DOHH2 (cell line): ENCODE measurements around the gene CAMKMT.

Experiments
- H3F3A ChIP-seq: fragments of 200-600 bp; sonication (generic), shearing (Covaris generic); 2 replicates; pipeline ENCODE4 v1.6.0; 2016; ENCODE audit warnings: antibody characterized with exemption, mild to moderate bottlenecking; ENCODE audit not compliant: control insufficient read depth, insufficient read depth
- H3K27ac ChIP-seq: fragments of 200-600 bp; sonication (generic); 2 replicates; pipeline ENCODE4 v1.5.1; 2014; ENCODE audit warnings: low read depth, mild to moderate bottlenecking, low read length, moderate library complexity
- H3K27me3 ChIP-seq: fragments of 200-600 bp; sonication (generic); 2 replicates; pipeline ENCODE4 v1.6.1; 2014; ENCODE audit warnings: mild to moderate bottlenecking, low read length, mixed read lengths; ENCODE audit not compliant: control insufficient read depth
- H3K36me3 ChIP-seq: fragments of 200-600 bp; sonication (generic); 2 replicates; pipeline ENCODE4 v1.6.1; 2014; ENCODE audit warnings: mild to moderate bottlenecking, low read length, moderate library complexity, mixed read lengths; ENCODE audit not compliant: control insufficient read depth
- H3K4me1 ChIP-seq: fragments of 200-600 bp; sonication (generic); 2 replicates; pipeline ENCODE4 v1.6.1; 2014; ENCODE audit warnings: mild to moderate bottlenecking, low read length, mixed read lengths; ENCODE audit not compliant: control insufficient read depth
- H3K4me2 ChIP-seq: fragments of 200-600 bp; sonication (generic); 2 replicates; pipeline ENCODE4 v1.6.0; 2014; ENCODE audit warnings: mild to moderate bottlenecking, low read length, moderate library complexity
- H3K4me3 ChIP-seq: fragments of 200-600 bp; sonication (generic); 2 replicates; pipeline ENCODE4 v1.5.1; 2014; ENCODE audit warnings: mild to moderate bottlenecking, low read length, mixed read lengths
- H3K79me2 ChIP-seq: fragments of 200-600 bp; sonication (generic); 2 replicates; pipeline ENCODE4 v1.6.1; 2014; ENCODE audit warnings: mild to moderate bottlenecking, low read length, mixed read lengths; ENCODE audit not compliant: control insufficient read depth
- H3K9me2 ChIP-seq: fragments of 200-600 bp; sonication (generic); replicated peaks from 2 replicates; pipeline ENCODE4 v1.6.1; 2014; ENCODE audit warnings: mild to moderate bottlenecking, low read length, mixed read lengths; ENCODE audit not compliant: control insufficient read depth
- H3K9me3 ChIP-seq: fragments of 200-600 bp; sonication (generic); 2 replicates; pipeline ENCODE4 v1.6.1; 2014; ENCODE audit warnings: antibody characterized with exemption, low read length, mixed read lengths; ENCODE audit not compliant: control insufficient read depth, insufficient read depth
- H4K20me1 ChIP-seq: fragments of 200-600 bp; sonication (generic); 2 replicates; pipeline ENCODE4 v1.6.0; 2014; ENCODE audit warnings: low read depth, mild to moderate bottlenecking, antibody characterized with exemption, low read length, moderate library complexity; ENCODE audit not compliant: control insufficient read depth, insufficient read depth
- CTCF ChIP-seq: fragments of 200-600 bp; sonication (generic); IDR thresholded peaks from one replicate; pipeline ENCODE4 v1.5.1; 2014; ENCODE audit warnings: antibody characterized with exemption, mild to moderate bottlenecking, low read depth, low read length; ENCODE audit not compliant: poor library complexity, severe bottlenecking
- EZH2phosphoT487 ChIP-seq: fragments of 200-600 bp; sonication (generic); IDR thresholded peaks from 2 replicates; pipeline ENCODE4 v1.6.1; 2017; ENCODE audit warnings: borderline replicate concordance, mild to moderate bottlenecking, antibody characterized with exemption, low read length, moderate library complexity, mixed read lengths

The CAMKMT gene

DNA sequence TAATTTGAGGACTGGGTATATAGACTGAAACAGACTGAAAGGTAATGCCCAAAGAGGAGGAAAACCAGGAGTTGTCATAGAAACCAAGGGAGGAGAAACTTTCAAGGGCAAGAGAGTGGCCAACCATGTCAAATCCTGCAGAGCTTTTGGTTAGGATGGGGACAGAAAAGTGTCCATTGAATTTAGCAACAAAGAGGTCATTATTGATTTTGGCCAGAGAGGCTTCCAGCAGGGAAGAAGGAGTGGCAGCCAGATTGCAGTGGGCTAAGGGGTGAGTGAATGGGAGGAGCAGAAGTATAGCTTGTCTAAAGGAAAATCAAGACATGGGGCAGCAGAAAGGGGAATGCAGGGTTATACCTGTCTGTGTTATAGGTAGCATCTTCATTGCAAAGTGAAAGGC lies 194.0 kb downstream of the CAMKMT start:
- no peaks in the 10 kb centered on the region for H3K79me2 ChIP-seq
- H3K4me3 ChIP-seq = no peak overlapping the region
- TF ChIP-seq EZH2phosphoT487 (no peak), CTCF (no peak)
- no peaks in the 10 kb centered on the region for H3K9me2 ChIP-seq
- H3K36me3 ChIP-seq = no peaks in the 10 kb centered on the region
- peaks cover 9% of the 10 kb centered on the region for H3K4me1 ChIP-seq
- no peak overlapping the region for H3K27ac ChIP-seq
- no peaks in the 10 kb centered on the region for H3F3A ChIP-seq
- H3K9me3 ChIP-seq = no peaks in the 10 kb centered on the region
- no peaks in the 10 kb centered on the region for H3K27me3 ChIP-seq
- H4K20me1 ChIP-seq = no peaks in the 10 kb centered on the region
- H3K4me2 ChIP-seq = no peak overlapping the region

GRCh38 chr2:44559108-44559507 lies 197.4 kb downstream of the CAMKMT start:
- Histone ChIP-seq H3K4me2 (no peak overlapping the region), H3K4me3 (no peak overlapping the region), H3K36me3 (no peaks in the 10 kb centered on the region), H3K79me2 (no peaks in the 10 kb centered on the region), H3K27ac (no peak overlapping the region), H3K27me3 (no peaks in the 10 kb centered on the region), H4K20me1 (no peaks in the 10 kb centered on the region), H3K9me3 (no peaks in the 10 kb centered on the region), H3F3A (no peaks in the 10 kb centered on the region), H3K9me2 (no peaks in the 10 kb centered on the region), H3K4me1 (peaks cover 9% of the 10 kb centered on the region)
- no peak for TF ChIP-seq CTCF
- no peak for TF ChIP-seq EZH2phosphoT487

DNA sequence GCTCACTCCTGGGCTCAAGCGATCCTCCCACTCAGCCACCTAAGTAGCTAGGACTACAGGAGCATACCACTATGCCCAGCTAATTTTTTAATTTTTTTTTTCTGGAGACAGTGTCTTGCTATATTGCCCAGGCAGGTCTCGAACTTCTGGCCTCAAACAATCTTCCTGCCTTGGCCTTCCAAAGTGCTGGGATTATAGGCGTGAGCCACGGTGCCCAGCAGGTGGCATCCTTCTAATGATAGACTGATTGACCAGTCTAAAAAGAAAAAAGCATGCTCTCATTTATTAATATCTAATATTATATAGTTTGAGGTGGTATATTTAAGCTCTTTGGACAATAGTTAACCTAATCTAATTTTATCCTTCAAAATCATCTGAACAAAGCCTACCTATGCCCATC lies 198.6 kb downstream of the CAMKMT start:
- Histone ChIP-seq H3K4me1 (peaks cover 9% of the 10 kb centered on the region), H3K4me2 (no peak overlapping the region), H3F3A (no peaks in the 10 kb centered on the region), H3K27ac (no peak overlapping the region), H3K4me3 (no peak overlapping the region), H3K27me3 (no peaks in the 10 kb centered on the region), H3K79me2 (no peaks in the 10 kb centered on the region), H3K9me2 (no peaks in the 10 kb centered on the region), H3K36me3 (no peaks in the 10 kb centered on the region), H4K20me1 (no peaks in the 10 kb centered on the region), H3K9me3 (no peaks in the 10 kb centered on the region)
- no peak for TF ChIP-seq EZH2phosphoT487
- TF ChIP-seq CTCF = peak; percentile 43

DNA sequence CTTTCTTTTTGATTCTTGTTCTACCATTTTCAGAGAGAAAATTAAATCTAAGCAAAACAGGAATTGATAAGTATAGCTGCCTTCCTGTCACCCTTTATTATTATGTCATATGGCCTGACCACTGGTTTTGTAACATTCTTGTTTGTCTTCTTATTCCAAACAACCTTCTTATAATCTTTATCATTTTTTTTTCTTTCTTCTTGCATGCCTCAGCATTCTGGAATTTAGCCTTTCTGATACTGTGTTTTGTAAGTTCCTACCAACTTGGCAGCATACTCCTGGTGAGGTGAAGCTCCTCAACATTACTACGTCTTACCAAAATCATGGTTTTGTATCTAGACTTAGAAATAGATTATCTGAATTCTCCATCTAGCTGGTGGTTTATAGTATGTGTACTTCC lies 199.2 kb downstream of the CAMKMT start:
- no peaks in the 10 kb centered on the region for H3F3A ChIP-seq
- H3K9me2 ChIP-seq = no peaks in the 10 kb centered on the region
- H3K36me3 ChIP-seq = no peaks in the 10 kb centered on the region
- TF ChIP-seq CTCF (no peak), EZH2phosphoT487 (no peak)
- H3K4me1 ChIP-seq = peaks cover 9% of the 10 kb centered on the region
- H3K4me2 ChIP-seq = no peak overlapping the region
- no peaks in the 10 kb centered on the region for H3K79me2 ChIP-seq
- no peak overlapping the region for H3K4me3 ChIP-seq
- no peaks in the 10 kb centered on the region for H4K20me1 ChIP-seq
- H3K27me3 ChIP-seq = no peaks in the 10 kb centered on the region
- H3K9me3 ChIP-seq = no peaks in the 10 kb centered on the region
- no peak overlapping the region for H3K27ac ChIP-seq
